ENCODE results near the gene SLC25A36.

- no peak for TF ChIP-seq CTCF (IDR thresholded peaks at IDR 0.05; ENCODE audit: low read depth, low read length)
- TF ChIP-seq EZH2phosphoT487 (IDR thresholded peaks at IDR 0.05; ENCODE audit: low read depth), result no peak
Observed at GRCh38 chr3:140941090-140941433, 574 bp upstream of the SLC25A36 start.

Measured in OCI-LY3 (cell line).